ENCODE measurements around the gene MTHFD2.

GRCh38 chr2:74260495-74260894 lies 62.1 kb downstream of the MTHFD2 start:
- TF ChIP-seq TCF12 (IDR thresholded peaks at IDR 0.05; ENCODE audit: low read depth, low read length) (no peak), POLR2A (IDR thresholded peaks at IDR 0.05; ENCODE audit: control extremely low read depth in 1 of 2, low read depth in 2 of 2, low read length in 2 of 2) (no peak), CTCF (IDR thresholded peaks at IDR 0.05; ENCODE audit: control extremely low read depth in 1 of 3, insufficient read depth in 1 of 3, low read depth in 1 of 3, low read length in 3 of 3) (no peak), PHF8 (conservative IDR thresholded peaks at IDR 0.05; ENCODE audit: low read depth, low read length) (no peak), ATF2 (IDR thresholded peaks at IDR 0.05; ENCODE audit: low read length) (no peak), EZH2 (IDR thresholded peaks at IDR 0.05; ENCODE audit: low read depth, low read length, severe bottlenecking) (no peak), RAD21 (IDR thresholded peaks at IDR 0.05 in 1 of 2, conservative IDR thresholded peaks at IDR 0.05 in 1 of 2; ENCODE audit: low read depth in 2 of 2, low read length in 2 of 2) (no peak), ZNF274 (IDR thresholded peaks at IDR 0.05; ENCODE audit: borderline replicate concordance, extremely low read depth, low read length) (no peak), TEAD4 (IDR thresholded peaks at IDR 0.05; ENCODE audit: low read depth, low read length) (no peak), HDAC2 (IDR thresholded peaks at IDR 0.05; ENCODE audit: borderline replicate concordance in 1 of 2, low read depth in 2 of 2, low read length in 2 of 2) (no peak), MAX (IDR thresholded peaks at IDR 0.05) (no peak), E2F6 (IDR thresholded peaks at IDR 0.05) (no peak)
